WTC11 (cell line): ENCODE measurements around the gene GUCA1A. TPM values are rescaled to one million over a fixed set of nuclear protein-coding genes. Genes with fewer than 3 reads are reported as not detected.

Experiments used
- ATAC-seq: fragments of 200-7000 bp; cut with Tn5 transposase; 2 replicates; pipeline ENCODE4 v1.10.0; 2021; ENCODE audit warnings: mild to moderate bottlenecking, moderate library complexity
- CTCF ChIA-PET: fragments of 300-600 bp; sonication (Branson Sonifier 250); formaldehyde crosslinking; loops from one replicate; lab custom pipeline; 2021; ENCODE audit warnings: antibody characterized with exemption; lab: Charles Lee
- POLR2A ChIA-PET: fragments of 350-600 bp; sonication (Branson Sonifier 250); formaldehyde crosslinking; loops from one replicate; lab custom pipeline; 2021; ENCODE audit warnings: antibody characterized with exemption; lab: Charles Lee
- DNase-seq: peaks from one replicate; pipeline ENCODE4 v3.0.0; 2021; ENCODE audit warnings: low spot score
- H3K27ac Mint-ChIP-seq: 2 replicates; pipeline ENCODE4 v1.8.0; 2021; ENCODE audit warnings: mixed read lengths
- H3K27me3 Mint-ChIP-seq: 2 replicates; pipeline ENCODE4 v1.8.0; 2021; ENCODE audit warnings: low read depth, mild to moderate bottlenecking, moderate library complexity, mixed read lengths
- H3K36me3 Mint-ChIP-seq: 2 replicates; pipeline ENCODE4 v1.8.0; 2021; ENCODE audit warnings: mixed read lengths
- H3K4me1 Mint-ChIP-seq: 2 replicates; pipeline ENCODE4 v1.8.0; 2022; ENCODE audit warnings: mixed read lengths
- H3K4me3 Mint-ChIP-seq: 2 replicates; pipeline ENCODE4 v1.8.0; 2021; ENCODE audit warnings: mild to moderate bottlenecking, moderate library complexity, mixed read lengths
- H3K9me3 Mint-ChIP-seq: 2 replicates; pipeline ENCODE4 v1.8.0; 2021; ENCODE audit warnings: mixed read lengths
- AFF4 ChIP-seq: sonication (generic); formaldehyde crosslinking; IDR thresholded peaks from 2 replicates; pipeline ENCODE4 v1.8.1; 2023; ENCODE audit warnings: mild to moderate bottlenecking, missing genetic modification reagents, borderline replicate concordance
- ARID4B ChIP-seq: sonication (generic); formaldehyde crosslinking; IDR thresholded peaks from 2 replicates; pipeline ENCODE4 v1.8.0; 2023; ENCODE audit warnings: missing genetic modification reagents, mild to moderate bottlenecking, borderline replicate concordance
- ATF2 ChIP-seq: sonication (generic); formaldehyde crosslinking; IDR thresholded peaks from 2 replicates; pipeline ENCODE4 v1.8.1; 2022; ENCODE audit warnings: low read depth, missing genetic modification reagents, borderline replicate concordance
- ATF3 ChIP-seq: sonication (generic); formaldehyde crosslinking; conservative IDR thresholded peaks from 2 replicates; pipeline ENCODE4 v1.8.1; 2022; ENCODE audit warnings: mild to moderate bottlenecking, missing genetic modification reagents
- ELF4 ChIP-seq: sonication (generic); formaldehyde crosslinking; IDR thresholded peaks from 2 replicates; pipeline ENCODE4 v1.8.1; 2022; ENCODE audit warnings: low read depth, mild to moderate bottlenecking, moderate library complexity, missing genetic modification reagents
- FOXJ3 ChIP-seq: sonication (generic); formaldehyde crosslinking; IDR thresholded peaks from 2 replicates; pipeline ENCODE4 v1.9.0; 2021; ENCODE audit warnings: missing genetic modification reagents, mild to moderate bottlenecking, borderline replicate concordance
- FOXK1 ChIP-seq: sonication (generic); formaldehyde crosslinking; IDR thresholded peaks from 2 replicates; pipeline ENCODE4 v1.8.0; 2022; ENCODE audit warnings: mild to moderate bottlenecking, moderate library complexity, missing genetic modification reagents
- FOXP1 ChIP-seq: sonication (generic); formaldehyde crosslinking; IDR thresholded peaks from 2 replicates; pipeline ENCODE4 v1.8.0; 2022; ENCODE audit warnings: missing genetic modification reagents, mild to moderate bottlenecking, moderate library complexity, borderline replicate concordance
- JUN ChIP-seq: sonication (generic); formaldehyde crosslinking; IDR thresholded peaks from 2 replicates; pipeline ENCODE4 v1.8.0; 2023; ENCODE audit warnings: mild to moderate bottlenecking, missing genetic modification reagents
- MYBL2 ChIP-seq: sonication (generic); formaldehyde crosslinking; IDR thresholded peaks from 2 replicates; pipeline ENCODE4 v1.8.1; 2023; ENCODE audit warnings: mild to moderate bottlenecking, moderate library complexity, missing genetic modification reagents
- OVOL2 ChIP-seq: fragments of 250-450 bp; sonication (Bioruptor Pico); IDR thresholded peaks from 2 replicates; pipeline ENCODE4 v1.9.0; 2021; ENCODE audit warnings: mild to moderate bottlenecking, borderline replicate concordance
- PRDM15 ChIP-seq: sonication (generic); formaldehyde crosslinking; IDR thresholded peaks from 2 replicates; pipeline ENCODE4 v1.8.0; 2022; ENCODE audit warnings: missing genetic modification reagents
- TCF7 ChIP-seq: sonication (generic); formaldehyde crosslinking; IDR thresholded peaks from 2 replicates; pipeline ENCODE4 v1.8.0; 2022; ENCODE audit warnings: mild to moderate bottlenecking, low read depth, missing genetic modification reagents, moderate library complexity
- TEAD1 ChIP-seq: sonication (generic); formaldehyde crosslinking; IDR thresholded peaks from 2 replicates; pipeline ENCODE4 v1.8.0; 2022; ENCODE audit warnings: mild to moderate bottlenecking, missing genetic modification reagents
- ZNF138 ChIP-seq: sonication (generic); formaldehyde crosslinking; conservative IDR thresholded peaks from 2 replicates; pipeline ENCODE4 v1.8.1; 2022; ENCODE audit warnings: mild to moderate bottlenecking, moderate library complexity, missing genetic modification reagents
- total RNA-seq: library from RNA; stranded (reverse); gene quantifications from 3 replicates; pipeline ENCODE4 v1.2.3, GENCODE V29; 2021

GUCA1A gene
- total RNA-seq, 1 experiment from 2014 or later, result 10.9 TPM

GRCh38 chr6:42135161-42135560, 38.0 kb upstream of the GUCA1A start:
- H3K27ac Mint-ChIP-seq, result peak overlapping the region; percentile 75
- CTCF ChIA-PET, result interaction anchor here (1.3 to 6.4 kb wide), 6 partner anchors 13 to 48 kb away, joined by 3 to 46 read pairs (median 13); no protein-coding TSS in a partner anchor
- no peak for ATAC-seq
- no peak overlapping the region for H3K4me3 Mint-ChIP-seq
- no peaks in the 10 kb centered on the region for H3K9me3 Mint-ChIP-seq
- H3K27me3 Mint-ChIP-seq, result no peaks in the 10 kb centered on the region
- DNase-seq, result no peak
- peaks cover 67% of the 10 kb centered on the region for H3K4me1 Mint-ChIP-seq
- no peak for TF ChIP-seq PRDM15 (CRISPR knock-in tag)
- H3K36me3 Mint-ChIP-seq, result peaks cover 27% of the 10 kb centered on the region
- POLR2A ChIA-PET, result no interaction called here

- H3K27ac Mint-ChIP-seq, result no peak overlapping the region
- ChIA-PET CTCF (interaction anchor here (1.2 to 6.4 kb wide), 8 partner anchors 12 to 49 kb away, joined by 3 to 46 read pairs (median 9); no protein-coding TSS in a partner anchor), POLR2A (interaction anchor here (0.7 kb wide), 1 partner anchor 1172 kb away, joined by 4 read pairs; no protein-coding TSS in a partner anchor)
- peaks cover 24% of the 10 kb centered on the region for H3K36me3 Mint-ChIP-seq
- H3K27me3 Mint-ChIP-seq, result no peaks in the 10 kb centered on the region
- DNase-seq, result no peak
- ATAC-seq, result no peak
- no peak overlapping the region for H3K4me3 Mint-ChIP-seq
- peaks cover 72% of the 10 kb centered on the region for H3K4me1 Mint-ChIP-seq
- no peaks in the 10 kb centered on the region for H3K9me3 Mint-ChIP-seq
- TF ChIP-seq TEAD1 (CRISPR knock-in tag) (no peak), PRDM15 (CRISPR knock-in tag) (no peak), AFF4 (CRISPR knock-in tag) (no peak), ATF3 (CRISPR knock-in tag) (no peak), ZNF138 (CRISPR knock-in tag) (no peak), TCF7 (CRISPR knock-in tag) (no peak), ARID4B (CRISPR knock-in tag) (no peak), FOXK1 (CRISPR knock-in tag) (no peak), OVOL2 (CRISPR knock-in tag) (no peak), MYBL2 (CRISPR knock-in tag) (no peak), FOXP1 (no peak), FOXJ3 (no peak), JUN (no peak), ELF4 (CRISPR knock-in tag) (no peak), ATF2 (CRISPR knock-in tag) (no peak)
These were observed 37.4 kb upstream of the GUCA1A start for GRCh38 chr6:42135722-42136121.
